Osteoblast (primary cell): ENCODE measurements around the gene PLCXD3. TPM values are rescaled to one million over a fixed set of nuclear protein-coding genes. Genes with fewer than 3 reads are reported as not detected.

Experiments used
- DNase-seq: peaks from one replicate; pipeline ENCODE4 v3.0.0; 2011; ENCODE audit warnings: low spot score, mixed read lengths; ENCODE audit not compliant: insufficient read length; ENCODE audit errors: missing footprints
- H2AFZ ChIP-seq: 2 replicates; pipeline ENCODE4 v1.6.0; 2011; ENCODE audit warnings: mild to moderate bottlenecking, low read length
- H3K27ac ChIP-seq: 2 replicates; pipeline ENCODE4 v1.5.1; 2011; ENCODE audit warnings: mild to moderate bottlenecking, low read depth, low read length, moderate library complexity
- H3K27me3 ChIP-seq: 2 replicates; pipeline ENCODE4 v1.6.0; 2012; ENCODE audit warnings: mild to moderate bottlenecking, control low read depth, inconsistent platforms, low read length, moderate library complexity; ENCODE audit not compliant: insufficient read depth
- H3K36me3 ChIP-seq: 2 replicates; pipeline ENCODE4 v1.5.1; 2011; ENCODE audit warnings: mild to moderate bottlenecking, low read length, control low read depth, moderate library complexity; ENCODE audit not compliant: insufficient read depth
- H3K4me1 ChIP-seq: 2 replicates; pipeline ENCODE4 v1.5.1; 2011; ENCODE audit warnings: mild to moderate bottlenecking, low read length, control low read depth, moderate library complexity; ENCODE audit not compliant: insufficient read depth
- H3K4me2 ChIP-seq: 2 replicates; pipeline ENCODE4 v1.6.0; 2011; ENCODE audit warnings: mild to moderate bottlenecking, low read length; ENCODE audit not compliant: insufficient read depth
- H3K4me3 ChIP-seq: fragments of 200-600 bp; sonication (generic); 3 replicates; pipeline ENCODE4 v1.5.1; 2012; ENCODE audit warnings: mild to moderate bottlenecking, low read length, inconsistent platforms; ENCODE audit not compliant: insufficient read depth
- H3K79me2 ChIP-seq: 2 replicates; pipeline ENCODE4 v1.6.0; 2012; ENCODE audit warnings: mild to moderate bottlenecking, low read length, control low read depth, inconsistent platforms; ENCODE audit not compliant: insufficient read depth
- H3K9me3 ChIP-seq: 2 replicates; pipeline ENCODE4 v1.5.1; 2011; ENCODE audit warnings: low read depth, low read length, control low read depth
- H4K20me1 ChIP-seq: 2 replicates; pipeline ENCODE4 v1.6.0; 2012; ENCODE audit warnings: mild to moderate bottlenecking, low read length, control low read depth; ENCODE audit not compliant: insufficient read depth
- CTCF ChIP-seq: IDR thresholded peaks from 2 replicates; pipeline ENCODE4 v1.5.1; 2011; ENCODE audit warnings: mild to moderate bottlenecking, low read depth, low read length, moderate library complexity; ENCODE audit errors: extremely low read depth
- total RNA-seq: library from RNA; depleted of rRNA; stranded (reverse); fragments of >200 nt; gene quantifications from 2 replicates; pipeline ENCODE4 v1.2.3, GENCODE V29; 2012

PLCXD3 gene
- total RNA-seq, 1 donor: 0.36 TPM

- Histone ChIP-seq H3K36me3 (no peaks in the 10 kb centered on the region), H3K9me3 (no peaks in the 10 kb centered on the region), H3K27ac (no peak overlapping the region), H3K4me1 (no peaks in the 10 kb centered on the region), H2AFZ (no peak overlapping the region), H3K4me2 (no peak overlapping the region), H3K4me3 (no peak overlapping the region), H3K79me2 (no peaks in the 10 kb centered on the region), H3K27me3 (no peaks in the 10 kb centered on the region), H4K20me1 (no peaks in the 10 kb centered on the region)
- no peak for DNase-seq
- no peak for TF ChIP-seq CTCF
Observed at GRCh38 chr5:41368158-41368557, 142.2 kb downstream of the PLCXD3 start.

- no peak overlapping the region for H3K4me3 ChIP-seq
- H3K4me2 ChIP-seq: no peak overlapping the region
- no peak overlapping the region for H3K27ac ChIP-seq
- TF ChIP-seq CTCF: no peak
- H2AFZ ChIP-seq: no peak overlapping the region
- H3K36me3 ChIP-seq: no peaks in the 10 kb centered on the region
- H3K9me3 ChIP-seq: no peaks in the 10 kb centered on the region
- H4K20me1 ChIP-seq: no peaks in the 10 kb centered on the region
- no peaks in the 10 kb centered on the region for H3K79me2 ChIP-seq
- no peaks in the 10 kb centered on the region for H3K27me3 ChIP-seq
- H3K4me1 ChIP-seq: no peaks in the 10 kb centered on the region
- DNase-seq: no peak
Observed at GRCh38 chr5:41365369-41365768, 145.0 kb downstream of the PLCXD3 start.

DNA sequence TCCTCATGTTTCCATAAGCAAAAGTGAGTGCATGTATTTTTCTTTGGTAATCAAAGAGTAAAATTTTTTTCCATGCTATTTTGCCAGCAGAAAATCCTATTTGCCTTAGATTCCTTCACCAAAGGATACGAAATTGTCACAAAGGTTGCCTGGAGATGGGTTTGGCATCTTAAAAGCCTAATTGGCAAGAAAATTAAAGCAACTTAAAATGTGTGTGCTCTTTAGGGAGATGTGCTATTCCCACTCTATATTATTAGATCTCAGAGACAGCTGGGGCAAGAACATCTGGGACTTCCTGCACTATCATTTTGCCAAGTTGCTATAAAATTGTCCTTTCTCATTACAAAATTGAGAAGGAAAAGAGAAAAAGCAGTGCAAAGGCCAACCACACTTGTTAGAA lies 146.1 kb downstream of the PLCXD3 start:
- H3K79me2 ChIP-seq: no peaks in the 10 kb centered on the region
- H3K9me3 ChIP-seq: no peaks in the 10 kb centered on the region
- no peak overlapping the region for H3K4me3 ChIP-seq
- H3K27ac ChIP-seq: no peak overlapping the region
- TF ChIP-seq CTCF: no peak
- no peaks in the 10 kb centered on the region for H3K36me3 ChIP-seq
- no peak overlapping the region for H3K4me2 ChIP-seq
- DNase-seq: no peak
- H3K27me3 ChIP-seq: no peaks in the 10 kb centered on the region
- H4K20me1 ChIP-seq: no peaks in the 10 kb centered on the region
- no peaks in the 10 kb centered on the region for H3K4me1 ChIP-seq
- no peak overlapping the region for H2AFZ ChIP-seq

DNA sequence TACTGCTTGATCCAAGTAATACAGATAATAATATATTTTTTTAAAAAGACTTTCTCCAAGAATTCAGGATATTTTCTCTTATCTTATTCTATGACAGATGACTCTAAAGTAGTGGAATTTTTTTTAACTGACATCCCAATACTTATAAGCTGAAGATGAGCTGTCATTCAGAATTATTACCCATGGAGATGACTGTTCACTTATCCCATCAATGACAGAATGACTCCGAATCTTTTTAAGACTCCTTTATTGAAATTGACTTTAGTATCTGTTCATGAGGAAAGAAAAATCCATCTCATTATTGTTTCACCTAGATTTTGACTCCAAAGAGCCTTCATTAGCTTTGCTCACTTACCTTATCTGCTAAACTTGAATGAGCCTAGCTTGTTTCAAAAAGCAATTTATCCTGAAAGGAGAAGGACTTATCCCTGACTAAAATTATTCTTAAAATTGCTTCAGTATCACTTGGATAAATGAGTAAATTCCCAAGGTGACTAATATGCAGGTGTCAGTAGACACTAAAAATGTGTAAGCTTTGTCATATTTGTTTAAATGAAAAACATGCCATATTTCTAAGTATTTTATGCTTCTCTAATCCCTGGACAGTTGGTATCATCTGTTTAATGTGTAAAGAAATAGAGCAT lies 146.9 kb downstream of the PLCXD3 start:
- Histone ChIP-seq H3K9me3 (no peaks in the 10 kb centered on the region), H3K4me1 (no peaks in the 10 kb centered on the region), H3K36me3 (no peaks in the 10 kb centered on the region), H3K27me3 (no peaks in the 10 kb centered on the region), H3K79me2 (no peaks in the 10 kb centered on the region), H4K20me1 (no peaks in the 10 kb centered on the region), H3K4me2 (no peak overlapping the region), H2AFZ (no peak overlapping the region), H3K27ac (no peak overlapping the region), H3K4me3 (no peak overlapping the region)
- no peak for TF ChIP-seq CTCF
- no peak for DNase-seq
